Measurements from ENCODE around the gene FAM163B. TPM values are rescaled to one million over a fixed set of nuclear protein-coding genes. Genes with fewer than 3 reads are reported as not detected.
A peak's percentile ranks its signal among the peaks of the same experiment; 100 is the strongest.

Gene FAM163B
- polyA plus RNA-seq, 1 donor (not counting 4 experiments of a cell fraction or from before 2014, with no cell fraction given): not detected

- no peaks in the 10 kb centered on the region for H4K20me1 ChIP-seq (ENCODE audit: control insufficient read depth, extremely low read depth, insufficient read depth, low read length)
- H3K79me2 ChIP-seq (ENCODE audit: control insufficient read depth, insufficient read depth, low read length): no peaks in the 10 kb centered on the region
- H3K4me3 ChIP-seq (ENCODE audit: control insufficient read depth in 2 of 3, extremely low read depth in 1 of 3, insufficient read depth in 2 of 3, low read depth in 1 of 3, low read length in 3 of 3): no peak overlapping the region
- peak; percentile 27 for TF ChIP-seq EZH2 (IDR thresholded peaks at IDR 0.05; ENCODE audit: low read length)
- TF ChIP-seq, protein P1, sequence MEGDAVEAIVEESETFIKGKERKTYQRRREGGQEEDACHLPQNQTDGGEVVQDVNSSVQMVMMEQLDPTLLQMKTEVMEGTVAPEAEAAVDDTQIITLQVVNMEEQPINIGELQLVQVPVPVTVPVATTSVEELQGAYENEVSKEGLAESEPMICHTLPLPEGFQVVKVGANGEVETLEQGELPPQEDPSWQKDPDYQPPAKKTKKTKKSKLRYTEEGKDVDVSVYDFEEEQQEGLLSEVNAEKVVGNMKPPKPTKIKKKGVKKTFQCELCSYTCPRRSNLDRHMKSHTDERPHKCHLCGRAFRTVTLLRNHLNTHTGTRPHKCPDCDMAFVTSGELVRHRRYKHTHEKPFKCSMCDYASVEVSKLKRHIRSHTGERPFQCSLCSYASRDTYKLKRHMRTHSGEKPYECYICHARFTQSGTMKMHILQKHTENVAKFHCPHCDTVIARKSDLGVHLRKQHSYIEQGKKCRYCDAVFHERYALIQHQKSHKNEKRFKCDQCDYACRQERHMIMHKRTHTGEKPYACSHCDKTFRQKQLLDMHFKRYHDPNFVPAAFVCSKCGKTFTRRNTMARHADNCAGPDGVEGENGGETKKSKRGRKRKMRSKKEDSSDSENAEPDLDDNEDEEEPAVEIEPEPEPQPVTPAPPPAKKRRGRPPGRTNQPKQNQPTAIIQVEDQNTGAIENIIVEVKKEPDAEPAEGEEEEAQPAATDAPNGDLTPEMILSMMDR (optimal IDR thresholded peaks at IDR 0.05 in 1 of 3, IDR thresholded peaks at IDR 0.05 in 1 of 3, conservative IDR thresholded peaks at IDR 0.05 in 1 of 3; ENCODE audit: extremely low read depth in 1 of 3, insufficient read depth in 2 of 3, low read length in 3 of 3): peak in 2 of 3 experiments; percentile 21 to 26
- peaks cover 60% of the 10 kb centered on the region for H3K27me3 ChIP-seq (ENCODE audit: control insufficient read depth, extremely low read depth, insufficient read depth, low read length)
- H3K36me3 ChIP-seq (ENCODE audit: control insufficient read depth in 2 of 2, extremely low read depth in 1 of 2, insufficient read depth in 2 of 2, low read length in 2 of 2): no peaks in the 10 kb centered on the region
- H3K4me1 ChIP-seq (ENCODE audit: control insufficient read depth, extremely low read depth, insufficient read depth, low read length): no peaks in the 10 kb centered on the region
- no peaks in the 10 kb centered on the region for H3K9me1 ChIP-seq (ENCODE audit: control insufficient read depth, extremely low read depth, insufficient read depth, low read length)
- H3K4me2 ChIP-seq (ENCODE audit: control insufficient read depth, extremely low read depth, insufficient read depth, low read depth, low read length): no peak overlapping the region
- FAIRE-seq (no peak), DNase-seq (ENCODE audit: low read depth, low spot score) (no peak)
- no peak overlapping the region for H2AFZ ChIP-seq (ENCODE audit: control insufficient read depth, low read length)
- H3K9ac ChIP-seq (ENCODE audit: control insufficient read depth, extremely low read depth, insufficient read depth, low read length): no peak overlapping the region
- H3K9me3 ChIP-seq (ENCODE audit: control insufficient read depth, low read depth, low read length): peaks cover 1% of the 10 kb centered on the region
- H3K27ac ChIP-seq (ENCODE audit: control insufficient read depth, insufficient read depth, low read length): no peak overlapping the region
- dilution Hi-C loops (cut with MboI; ENCODE audit: extremely low pct_ligation_motif_present, low sequenced_read_pairs): no loop called here
Observed at GRCh38 chr9:133604856-133605255, 4.3 kb downstream of the FAM163B start.

DNA sequence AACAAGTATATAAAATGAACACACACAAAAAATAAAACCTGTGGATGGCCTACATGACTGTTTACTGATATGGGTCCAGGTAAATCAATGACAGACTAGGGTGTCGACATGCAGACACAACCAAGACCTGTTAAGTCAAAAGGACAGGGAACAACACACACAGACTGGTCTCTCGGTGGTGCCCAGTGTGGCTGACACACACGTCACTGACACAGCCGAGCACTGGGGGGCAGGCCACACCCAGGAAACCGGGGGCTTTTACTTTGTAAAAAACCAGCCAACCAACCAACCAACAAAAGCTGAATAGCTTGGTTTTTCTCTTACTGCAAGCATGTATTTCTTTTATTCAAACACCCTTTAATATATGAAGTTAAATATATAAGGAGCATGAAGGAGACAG, 5.0 kb downstream of the FAM163B start:
- H3K79me2 ChIP-seq (ENCODE audit: control insufficient read depth, insufficient read depth, low read length): no peaks in the 10 kb centered on the region
- H4K20me1 ChIP-seq (ENCODE audit: control insufficient read depth, extremely low read depth, insufficient read depth, low read length): no peaks in the 10 kb centered on the region
- peaks cover 54% of the 10 kb centered on the region for H3K27me3 ChIP-seq (ENCODE audit: control insufficient read depth, extremely low read depth, insufficient read depth, low read length)
- no peak overlapping the region for H3K4me3 ChIP-seq (ENCODE audit: control insufficient read depth in 2 of 3, extremely low read depth in 1 of 3, insufficient read depth in 2 of 3, low read depth in 1 of 3, low read length in 3 of 3)
- TF ChIP-seq, protein P1 (optimal IDR thresholded peaks at IDR 0.05 in 1 of 3, IDR thresholded peaks at IDR 0.05 in 1 of 3, conservative IDR thresholded peaks at IDR 0.05 in 1 of 3; ENCODE audit: extremely low read depth in 1 of 3, insufficient read depth in 2 of 3, low read length in 3 of 3): no peak
- no peak for TF ChIP-seq EZH2 (IDR thresholded peaks at IDR 0.05; ENCODE audit: low read length)
- H3K27ac ChIP-seq (ENCODE audit: control insufficient read depth, insufficient read depth, low read length): no peak overlapping the region
- no peaks in the 10 kb centered on the region for H3K4me1 ChIP-seq (ENCODE audit: control insufficient read depth, extremely low read depth, insufficient read depth, low read length)
- peaks cover 4% of the 10 kb centered on the region for H3K9me3 ChIP-seq (ENCODE audit: control insufficient read depth, low read depth, low read length)
- H3K9me1 ChIP-seq (ENCODE audit: control insufficient read depth, extremely low read depth, insufficient read depth, low read length): no peaks in the 10 kb centered on the region
- no peaks in the 10 kb centered on the region for H3K36me3 ChIP-seq (ENCODE audit: control insufficient read depth in 2 of 2, extremely low read depth in 1 of 2, insufficient read depth in 2 of 2, low read length in 2 of 2)
- FAIRE-seq (no peak), DNase-seq (ENCODE audit: low read depth, low spot score) (no peak)
- dilution Hi-C loops (cut with MboI; ENCODE audit: extremely low pct_ligation_motif_present, low sequenced_read_pairs): no loop called here
- H3K9ac ChIP-seq (ENCODE audit: control insufficient read depth, extremely low read depth, insufficient read depth, low read length): no peak overlapping the region
- no peak overlapping the region for H2AFZ ChIP-seq (ENCODE audit: control insufficient read depth, low read length)
- H3K4me2 ChIP-seq (ENCODE audit: control insufficient read depth, extremely low read depth, insufficient read depth, low read depth, low read length): no peak overlapping the region

Data from keratinocyte (primary cell).